Panc1 (cell line): ENCODE results near the gene OR8I2.

ENCODE experiments used
- POLR2AphosphoS5 ChIP-seq: IDR thresholded peaks from 2 replicates; pipeline ENCODE4 v1.6.1; 2012; ENCODE audit warnings: mild to moderate bottlenecking, low read depth, low read length, moderate library complexity
- SIN3A ChIP-seq: IDR thresholded peaks from 2 replicates; pipeline ENCODE4 v1.6.1; 2012; ENCODE audit warnings: low read depth, mild to moderate bottlenecking, low read length, moderate library complexity, borderline replicate concordance; ENCODE audit not compliant: insufficient read depth
- TF ChIP-seq, protein P1 (sequence below): fragments of 450-650 bp; IDR thresholded peaks from 2 replicates; pipeline ENCODE4 v1.5.1; 2017; ENCODE audit warnings: mild to moderate bottlenecking

- TF ChIP-seq, protein P1, sequence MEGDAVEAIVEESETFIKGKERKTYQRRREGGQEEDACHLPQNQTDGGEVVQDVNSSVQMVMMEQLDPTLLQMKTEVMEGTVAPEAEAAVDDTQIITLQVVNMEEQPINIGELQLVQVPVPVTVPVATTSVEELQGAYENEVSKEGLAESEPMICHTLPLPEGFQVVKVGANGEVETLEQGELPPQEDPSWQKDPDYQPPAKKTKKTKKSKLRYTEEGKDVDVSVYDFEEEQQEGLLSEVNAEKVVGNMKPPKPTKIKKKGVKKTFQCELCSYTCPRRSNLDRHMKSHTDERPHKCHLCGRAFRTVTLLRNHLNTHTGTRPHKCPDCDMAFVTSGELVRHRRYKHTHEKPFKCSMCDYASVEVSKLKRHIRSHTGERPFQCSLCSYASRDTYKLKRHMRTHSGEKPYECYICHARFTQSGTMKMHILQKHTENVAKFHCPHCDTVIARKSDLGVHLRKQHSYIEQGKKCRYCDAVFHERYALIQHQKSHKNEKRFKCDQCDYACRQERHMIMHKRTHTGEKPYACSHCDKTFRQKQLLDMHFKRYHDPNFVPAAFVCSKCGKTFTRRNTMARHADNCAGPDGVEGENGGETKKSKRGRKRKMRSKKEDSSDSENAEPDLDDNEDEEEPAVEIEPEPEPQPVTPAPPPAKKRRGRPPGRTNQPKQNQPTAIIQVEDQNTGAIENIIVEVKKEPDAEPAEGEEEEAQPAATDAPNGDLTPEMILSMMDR = no peak
- TF ChIP-seq SIN3A (no peak), POLR2AphosphoS5 (no peak)
Observed at GRCh38 chr11:56049487-56049886, 43.6 kb upstream of the OR8I2 start.
